ENCODE results near the gene RNASE2.

GRCh38 chr14:20996521-20996920 is 41.2 kb downstream of the RNASE2 start:
- TF ChIP-seq, protein P1, sequence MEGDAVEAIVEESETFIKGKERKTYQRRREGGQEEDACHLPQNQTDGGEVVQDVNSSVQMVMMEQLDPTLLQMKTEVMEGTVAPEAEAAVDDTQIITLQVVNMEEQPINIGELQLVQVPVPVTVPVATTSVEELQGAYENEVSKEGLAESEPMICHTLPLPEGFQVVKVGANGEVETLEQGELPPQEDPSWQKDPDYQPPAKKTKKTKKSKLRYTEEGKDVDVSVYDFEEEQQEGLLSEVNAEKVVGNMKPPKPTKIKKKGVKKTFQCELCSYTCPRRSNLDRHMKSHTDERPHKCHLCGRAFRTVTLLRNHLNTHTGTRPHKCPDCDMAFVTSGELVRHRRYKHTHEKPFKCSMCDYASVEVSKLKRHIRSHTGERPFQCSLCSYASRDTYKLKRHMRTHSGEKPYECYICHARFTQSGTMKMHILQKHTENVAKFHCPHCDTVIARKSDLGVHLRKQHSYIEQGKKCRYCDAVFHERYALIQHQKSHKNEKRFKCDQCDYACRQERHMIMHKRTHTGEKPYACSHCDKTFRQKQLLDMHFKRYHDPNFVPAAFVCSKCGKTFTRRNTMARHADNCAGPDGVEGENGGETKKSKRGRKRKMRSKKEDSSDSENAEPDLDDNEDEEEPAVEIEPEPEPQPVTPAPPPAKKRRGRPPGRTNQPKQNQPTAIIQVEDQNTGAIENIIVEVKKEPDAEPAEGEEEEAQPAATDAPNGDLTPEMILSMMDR (IDR thresholded peaks at IDR 0.05) = no peak
- TF ChIP-seq E2F4 (CRISPR knock-in tag; IDR thresholded peaks at IDR 0.05; ENCODE audit: borderline replicate concordance, low read depth) (no peak), ELF4 (CRISPR knock-in tag; IDR thresholded peaks at IDR 0.05; ENCODE audit: low read depth) (no peak), NFYB (CRISPR knock-in tag; conservative IDR thresholded peaks at IDR 0.05; ENCODE audit: low read depth) (no peak), NR1H2 (CRISPR knock-in tag; IDR thresholded peaks at IDR 0.05) (no peak), TCF7 (CRISPR knock-in tag; IDR thresholded peaks at IDR 0.05; ENCODE audit: low read depth) (no peak), ZNF121 (CRISPR knock-in tag; IDR thresholded peaks at IDR 0.05) (no peak), ATF2 (CRISPR knock-in tag; IDR thresholded peaks at IDR 0.05; ENCODE audit: borderline replicate concordance, low read depth) (no peak), FOXK1 (CRISPR knock-in tag; IDR thresholded peaks at IDR 0.05) (no peak), ATF1 (CRISPR knock-in tag; IDR thresholded peaks at IDR 0.05) (no peak), KAT7 (CRISPR knock-in tag; IDR thresholded peaks at IDR 0.05; ENCODE audit: borderline replicate concordance) (no peak)
- TF ChIP-seq, protein P2, sequence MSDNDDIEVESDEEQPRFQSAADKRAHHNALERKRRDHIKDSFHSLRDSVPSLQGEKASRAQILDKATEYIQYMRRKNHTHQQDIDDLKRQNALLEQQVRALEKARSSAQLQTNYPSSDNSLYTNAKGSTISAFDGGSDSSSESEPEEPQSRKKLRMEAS (CRISPR knock-in tag; IDR thresholded peaks at IDR 0.05) = no peak
- TF ChIP-seq, protein P3, sequence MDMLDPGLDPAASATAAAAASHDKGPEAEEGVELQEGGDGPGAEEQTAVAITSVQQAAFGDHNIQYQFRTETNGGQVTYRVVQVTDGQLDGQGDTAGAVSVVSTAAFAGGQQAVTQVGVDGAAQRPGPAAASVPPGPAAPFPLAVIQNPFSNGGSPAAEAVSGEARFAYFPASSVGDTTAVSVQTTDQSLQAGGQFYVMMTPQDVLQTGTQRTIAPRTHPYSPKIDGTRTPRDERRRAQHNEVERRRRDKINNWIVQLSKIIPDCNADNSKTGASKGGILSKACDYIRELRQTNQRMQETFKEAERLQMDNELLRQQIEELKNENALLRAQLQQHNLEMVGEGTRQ (CRISPR knock-in tag; IDR thresholded peaks at IDR 0.05) = no peak
- TF ChIP-seq, protein P4, sequence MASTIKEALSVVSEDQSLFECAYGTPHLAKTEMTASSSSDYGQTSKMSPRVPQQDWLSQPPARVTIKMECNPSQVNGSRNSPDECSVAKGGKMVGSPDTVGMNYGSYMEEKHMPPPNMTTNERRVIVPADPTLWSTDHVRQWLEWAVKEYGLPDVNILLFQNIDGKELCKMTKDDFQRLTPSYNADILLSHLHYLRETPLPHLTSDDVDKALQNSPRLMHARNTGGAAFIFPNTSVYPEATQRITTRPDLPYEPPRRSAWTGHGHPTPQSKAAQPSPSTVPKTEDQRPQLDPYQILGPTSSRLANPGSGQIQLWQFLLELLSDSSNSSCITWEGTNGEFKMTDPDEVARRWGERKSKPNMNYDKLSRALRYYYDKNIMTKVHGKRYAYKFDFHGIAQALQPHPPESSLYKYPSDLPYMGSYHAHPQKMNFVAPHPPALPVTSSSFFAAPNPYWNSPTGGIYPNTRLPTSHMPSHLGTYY (CRISPR knock-in tag; IDR thresholded peaks at IDR 0.05) = no peak

All from WTC11 (cell line).